GM18498 (cell line): Measurements from ENCODE around the gene ITGB8.
A peak's percentile ranks its signal among the peaks of the same experiment; 100 is the strongest.
"Not testable (repeated sequence)": the region's sequence is repeated elsewhere in the genome, so short reads cannot be mapped to it uniquely, and the experiment has no call there.

Experiments used
- ATAC-seq: cut with Tn5 transposase; IDR thresholded peaks from one replicate; pipeline ENCODE4 v1.9.1; 2021; ENCODE audit warnings: mild to moderate bottlenecking, moderate library complexity; ENCODE audit not compliant: unreplicated experiment

Gene ITGB8

GRCh38 chr7:20364571-20365196, 34.0 kb downstream of the ITGB8 start:
- no peak for ATAC-seq

GRCh38 chr7:20365486-20365885, 34.8 kb downstream of the ITGB8 start:
- no peak for ATAC-seq

- ATAC-seq: no peak
These were observed 43.7 kb downstream of the ITGB8 start for GRCh38 chr7:20374399-20374798.

DNA sequence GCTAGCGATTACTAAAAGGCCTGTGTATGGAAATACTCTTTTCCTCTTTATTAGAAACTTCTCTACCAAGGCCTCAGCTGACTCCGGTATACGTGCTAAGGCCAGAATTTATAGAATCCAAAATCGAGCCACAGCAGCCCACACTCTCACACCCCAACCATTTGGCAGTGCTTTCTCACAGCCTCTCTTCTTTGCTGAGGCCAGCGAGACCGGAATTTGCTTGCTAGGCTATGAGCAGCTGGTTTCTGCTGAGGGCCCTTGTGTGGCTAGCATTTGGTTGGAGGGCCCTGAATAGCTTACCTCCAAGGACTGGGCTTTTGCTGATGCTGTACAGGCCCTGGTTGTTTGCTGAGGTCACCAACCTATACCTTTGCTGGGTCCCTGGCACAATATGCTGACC, 46.1 kb downstream of the ITGB8 start:
- no peak for ATAC-seq

- ATAC-seq: no peak
These were observed 50.8 kb downstream of the ITGB8 start for GRCh38 chr7:20381406-20382034.

DNA sequence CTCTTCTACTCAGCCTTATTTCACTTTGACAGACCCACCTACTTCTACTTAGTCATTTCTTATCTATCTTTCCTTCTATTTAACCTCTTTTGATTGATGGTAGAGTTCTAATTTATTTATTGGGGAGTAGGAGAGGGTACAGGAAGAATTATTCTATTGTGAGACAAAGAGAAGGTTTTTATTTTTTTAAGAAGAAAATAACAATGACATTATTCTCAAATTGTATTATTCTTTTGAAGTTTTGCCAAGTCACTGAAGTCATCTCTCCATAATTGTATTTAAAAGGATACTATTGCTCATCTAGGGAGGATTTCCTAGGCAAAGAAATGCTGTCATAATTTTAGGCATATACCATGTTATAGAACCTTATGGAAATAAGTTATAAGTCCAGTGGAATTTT, 52.7 kb downstream of the ITGB8 start:
- ATAC-seq: no peak

- no peak for ATAC-seq
These were observed 54.4 kb downstream of the ITGB8 start for GRCh38 chr7:20385126-20385525.

GRCh38 chr7:20388084-20388483, 57.4 kb downstream of the ITGB8 start:
- no peak for ATAC-seq

DNA sequence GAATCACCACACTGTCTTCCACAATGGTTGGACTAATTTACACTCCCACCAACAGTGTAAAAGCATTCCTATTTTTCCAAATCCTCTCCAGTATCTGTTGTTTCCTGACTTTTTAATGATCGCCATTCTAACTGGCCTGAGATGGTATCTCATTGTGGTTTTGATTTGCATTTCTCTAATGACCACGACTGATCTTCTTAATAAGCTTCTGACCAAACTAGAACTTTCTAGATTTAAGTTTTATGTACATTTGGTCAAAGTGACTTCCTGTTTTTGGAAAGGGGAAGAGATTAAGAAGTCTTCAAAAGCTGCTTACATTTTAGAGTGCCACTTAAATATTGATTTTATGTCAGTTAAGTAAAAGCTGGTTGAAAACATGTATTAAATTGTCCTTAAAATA, 58.5 kb downstream of the ITGB8 start:
- not testable (repeated sequence) for ATAC-seq

GRCh38 chr7:20393021-20393610, 62.4 kb downstream of the ITGB8 start:
- ATAC-seq: no peak

DNA sequence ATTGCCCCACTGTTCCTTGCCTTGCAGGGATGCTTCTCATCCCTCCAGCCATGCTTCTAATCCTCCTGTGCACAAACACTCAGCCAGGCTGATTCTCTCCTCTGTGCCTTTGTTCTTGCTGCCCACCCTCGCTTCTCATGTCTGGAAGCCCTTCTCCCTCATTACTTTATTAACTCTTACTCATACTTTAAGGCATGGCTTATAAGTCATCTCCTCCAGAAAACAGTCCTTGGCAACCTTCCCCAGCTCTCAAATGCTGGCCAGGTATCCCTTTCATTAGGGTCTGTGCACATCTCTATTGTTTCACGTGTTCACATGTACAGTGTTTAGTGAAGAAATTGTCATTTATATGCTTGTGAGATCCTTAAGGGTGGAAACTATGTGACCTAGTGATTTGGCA, 62.9 kb downstream of the ITGB8 start:
- ATAC-seq: no peak

DNA sequence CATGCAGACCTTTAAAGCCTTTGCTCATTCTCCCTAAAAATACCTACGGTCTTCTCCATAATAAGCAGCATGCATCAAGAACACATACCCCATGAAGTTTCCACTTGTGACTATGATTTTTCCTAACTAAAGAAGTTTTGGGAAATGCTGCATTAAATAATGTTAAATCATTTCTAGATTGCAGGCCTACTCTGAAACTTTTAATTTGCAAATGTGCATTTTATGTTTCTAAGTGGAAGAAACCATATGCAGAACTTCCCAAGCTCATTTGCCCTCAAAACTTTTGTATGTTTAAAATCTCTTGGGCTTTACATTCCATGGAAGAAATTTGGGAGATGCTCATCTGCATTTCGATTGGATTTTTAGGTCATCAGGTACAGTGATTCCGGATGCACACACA, 63.6 kb downstream of the ITGB8 start:
- no peak for ATAC-seq

- ATAC-seq: no peak
These were observed 64.4 kb downstream of the ITGB8 start for GRCh38 chr7:20395104-20395503.

GRCh38 chr7:20395511-20395910, 64.8 kb downstream of the ITGB8 start:
- peak; percentile 71 for ATAC-seq

- no peak for ATAC-seq
These were observed 68.8 kb downstream of the ITGB8 start for GRCh38 chr7:20399521-20399920.

- ATAC-seq: no peak
These were observed 71.4 kb downstream of the ITGB8 start for GRCh38 chr7:20401861-20402746.

DNA sequence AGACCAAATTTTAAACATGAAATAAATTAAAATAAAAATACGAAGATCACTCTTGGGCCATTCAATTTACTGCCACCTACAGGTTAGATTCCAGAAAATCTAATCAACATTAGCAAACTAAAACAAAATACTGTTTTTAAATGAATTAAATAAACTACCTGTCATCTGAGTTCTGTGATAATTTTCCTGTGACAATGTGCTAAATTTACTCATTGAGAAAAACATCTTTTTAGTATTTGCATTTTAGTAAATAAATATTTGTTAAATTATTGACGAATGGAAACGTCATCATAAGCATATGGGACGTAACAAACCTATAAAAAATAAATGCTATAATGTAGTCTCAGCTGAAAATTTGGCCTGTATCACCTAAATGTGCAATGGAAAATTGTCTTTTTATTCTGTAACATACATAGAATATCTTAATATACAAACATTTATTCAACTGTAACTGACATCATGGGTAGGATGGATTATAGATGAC, 72.1 kb downstream of the ITGB8 start:
- no peak for ATAC-seq

DNA sequence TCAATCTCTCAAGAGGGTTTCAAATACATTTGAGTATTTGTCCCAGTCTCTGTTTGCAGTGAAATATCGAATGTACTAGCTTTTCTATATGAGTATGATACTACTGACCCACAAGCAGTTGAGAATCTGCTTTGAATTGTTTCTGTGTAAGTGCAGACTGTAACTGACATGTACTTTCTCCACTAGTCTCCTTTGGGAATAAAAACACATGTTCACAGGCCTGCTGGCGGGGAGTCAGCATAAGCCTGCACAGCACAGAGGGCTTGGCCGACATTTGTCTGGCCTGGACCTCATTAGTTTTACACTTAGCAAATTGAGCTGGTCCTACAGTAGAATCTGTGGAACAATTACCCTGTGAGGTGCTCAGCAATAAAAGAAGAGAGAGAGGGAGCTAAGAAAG, 72.6 kb downstream of the ITGB8 start:
- no peak for ATAC-seq

- ATAC-seq: no peak
These were observed 73.6 kb downstream of the ITGB8 start for GRCh38 chr7:20404320-20404719.

DNA sequence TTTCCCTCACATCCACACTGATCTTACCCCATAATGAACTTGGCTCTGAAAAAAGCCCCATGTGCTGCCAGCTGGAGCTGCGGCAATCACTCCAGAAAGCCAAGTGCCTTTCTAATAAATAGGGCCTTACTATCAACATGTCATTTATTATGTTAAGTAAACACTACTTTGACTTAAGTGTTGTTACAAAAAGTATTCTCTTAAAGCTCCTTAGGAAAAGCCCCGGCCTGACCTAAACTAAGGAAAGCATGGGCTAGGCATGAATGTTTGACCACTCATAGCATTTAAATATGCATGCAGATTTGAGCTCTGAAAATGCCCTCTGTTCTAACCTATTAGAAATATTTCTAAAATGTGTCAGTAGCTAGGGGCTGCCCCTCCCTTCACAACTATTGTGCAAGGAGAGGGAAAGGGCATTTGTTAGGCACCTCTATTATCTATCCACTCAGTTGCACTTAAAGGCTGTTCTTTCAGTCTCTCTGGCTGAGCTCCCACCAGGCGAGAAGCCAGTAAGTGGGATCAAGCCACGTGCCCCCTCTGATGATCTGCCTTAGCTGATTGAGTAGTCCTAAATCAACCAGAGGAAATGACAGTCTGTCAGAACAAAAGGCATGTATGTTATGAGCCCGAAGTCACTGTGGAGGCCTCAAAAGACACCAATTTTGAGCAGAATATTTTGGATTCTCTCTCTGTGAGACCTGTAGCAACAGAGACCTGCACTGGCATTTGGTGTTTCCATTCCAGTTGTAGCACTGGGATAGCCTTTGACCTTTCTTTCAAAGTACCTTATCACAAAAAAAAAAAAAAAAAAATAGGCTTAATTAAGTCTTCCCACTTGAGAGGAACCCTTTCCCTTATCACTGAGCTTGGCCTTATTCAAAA, 77.1 kb downstream of the ITGB8 start:
- ATAC-seq: no peak

DNA sequence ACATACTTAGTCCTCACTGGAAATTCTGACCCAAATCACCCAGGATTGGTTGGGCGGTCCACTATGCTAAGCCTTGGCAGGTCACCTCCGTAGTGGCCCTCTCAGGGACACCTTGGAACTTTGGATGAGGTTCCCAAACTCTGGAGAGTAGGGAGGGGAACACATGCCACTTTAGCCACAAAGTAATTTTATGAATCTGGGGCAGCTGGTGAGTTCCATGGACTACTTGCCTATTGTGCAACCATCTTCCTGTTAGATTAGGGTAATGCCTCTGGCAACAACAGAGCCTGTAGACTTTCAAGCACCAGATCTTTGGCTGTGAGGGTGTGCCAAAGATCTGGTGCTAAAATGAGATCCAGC, 77.7 kb downstream of the ITGB8 start:
- no peak for ATAC-seq
